A549 (cell line): ENCODE measurements around the gene TYW1. TPM values are rescaled to one million over a fixed set of nuclear protein-coding genes. Genes with fewer than 3 reads are reported as not detected.
"Not testable (repeated sequence)": the region's sequence is repeated elsewhere in the genome, so short reads cannot be mapped to it uniquely, and the experiment has no call there.

Experiments
- ATAC-seq, 2 experiments: fragments of 200-7000 bp in 1 of 2; fragments of >200 bp in 1 of 2; cut with Nextera tagmentation in 1 of 2; cut with Tn5 transposase in 1 of 2; 3 replicates each; pipeline versions ENCODE4 v1.8.0 to v1.9.1; 2018 to 2020; ENCODE audit warnings: mild to moderate bottlenecking in 1 of 2, moderate library complexity in 1 of 2
- CTCF ChIA-PET: fragments of 300-600 bp; sonication (Branson Sonifier 250); formaldehyde crosslinking; extraction: SDS; loops from one replicate; lab custom pipeline; 2021; ENCODE audit warnings: antibody characterized with exemption, inconsistent platforms; lab: Yijun Ruan, JAX
- POLR2A ChIA-PET: fragments of 350-600 bp; formaldehyde crosslinking; extraction: SDS; loops from one replicate; lab custom pipeline; 2021; ENCODE audit warnings: antibody characterized with exemption, inconsistent platforms; lab: Yijun Ruan, JAX
- DNase-seq, 2 experiments: peaks; one replicate each; pipeline versions ENCODE4 v3.0.0 to v3.0.0-alpha.2; 2011 to 2016; ENCODE audit warnings: low read depth in 1 of 2, low spot score in 1 of 2
- FAIRE-seq: peaks from 2 replicates; lab custom pipeline; 2011; peaks lifted over from hg19 to GRCh38; lab: Jason Lieb, UNC
- H3K27ac ChIP-seq, 2 experiments: fragments of >200 bp; sonication (Bioruptor Twin); formaldehyde crosslinking; 3 replicates each; pipeline ENCODE4 v1.5.1; 2016 to 2017
- H3K4me1 ChIP-seq: fragments of >200 bp; sonication (Bioruptor Twin); formaldehyde crosslinking; 3 replicates; pipeline ENCODE4 v1.6.1; 2016
- H3K4me2 ChIP-seq: fragments of >200 bp; sonication (Bioruptor Twin); formaldehyde crosslinking; 3 replicates; pipeline ENCODE4 v1.6.1; 2016
- H3K4me3 ChIP-seq: fragments of >200 bp; sonication (Bioruptor Twin); formaldehyde crosslinking; 3 replicates; pipeline ENCODE4 v1.5.1; 2016
- H3K9me3 ChIP-seq: fragments of >200 bp; sonication (Bioruptor Twin); formaldehyde crosslinking; 3 replicates; pipeline ENCODE4 v1.6.1; 2016
- BCL3 ChIP-seq: fragments of >200 bp; sonication (Bioruptor Twin); formaldehyde crosslinking; IDR thresholded peaks from 3 replicates; pipeline ENCODE4 v1.6.1; 2016
- CBX2 ChIP-seq: fragments of 200-600 bp; sonication (generic); IDR thresholded peaks from 2 replicates; pipeline ENCODE4 v1.6.1; 2016; ENCODE audit warnings: low read depth, mild to moderate bottlenecking, borderline replicate concordance
- E2F6 ChIP-seq: IDR thresholded peaks from 2 replicates; pipeline ENCODE4 v1.6.1; 2012; ENCODE audit warnings: low read depth, borderline replicate concordance
- EHMT2 ChIP-seq: fragments of 200-600 bp; sonication (generic); IDR thresholded peaks from 2 replicates; pipeline ENCODE4 v1.6.1; 2016; ENCODE audit warnings: antibody characterized with exemption, low read depth, mild to moderate bottlenecking, moderate library complexity
- FOXS1 ChIP-seq: fragments of 250-450 bp; sonication (Bioruptor Pico); IDR thresholded peaks from 2 replicates; pipeline ENCODE4 v1.5.0; 2020; ENCODE audit warnings: mild to moderate bottlenecking, moderate library complexity
- HES2 ChIP-seq: fragments of >200 bp; sonication (Bioruptor Twin); formaldehyde crosslinking; IDR thresholded peaks from 2 replicates; pipeline ENCODE4 v1.6.1; 2016
- JUNB ChIP-seq: fragments of >200 bp; sonication (Bioruptor Twin); formaldehyde crosslinking; IDR thresholded peaks from 2 replicates; pipeline ENCODE4 v1.6.1; 2016
- KDM5A ChIP-seq: fragments of 200-600 bp; sonication (generic); IDR thresholded peaks from 2 replicates; pipeline ENCODE4 v1.6.1; 2016; ENCODE audit warnings: antibody characterized with exemption, mild to moderate bottlenecking
- MAZ ChIP-seq: fragments of 150-350 bp; IDR thresholded peaks from 2 replicates; pipeline ENCODE4 v1.6.1; 2014; ENCODE audit warnings: antibody characterized with exemption, low read depth, low read length, borderline replicate concordance
- NFE2L2 ChIP-seq: fragments of 150-350 bp; conservative IDR thresholded peaks from 2 replicates; pipeline ENCODE4 v1.6.1; 2014; ENCODE audit warnings: low read length
- NPAS2 ChIP-seq: fragments of 250-450 bp; sonication (Bioruptor Pico); IDR thresholded peaks from 2 replicates; pipeline ENCODE4 v1.8.0; 2022; ENCODE audit warnings: mild to moderate bottlenecking, moderate library complexity, borderline replicate concordance
- PBX3 ChIP-seq: IDR thresholded peaks from 2 replicates; pipeline ENCODE4 v1.6.1; 2012
- RAD21 ChIP-seq, 2 experiments: fragments of >200 bp in 1 of 2; sonication (Bioruptor Twin) in 1 of 2; formaldehyde crosslinking in 1 of 2; IDR thresholded peaks in 1 of 2; conservative IDR thresholded peaks in 1 of 2; 2 replicates in 1 of 2; 3 replicates in 1 of 2; pipeline ENCODE4 v1.6.1; 2012 to 2018; ENCODE audit warnings: inconsistent platforms in 1 of 2
- RCOR1 ChIP-seq: fragments of 150-350 bp; IDR thresholded peaks from 2 replicates; pipeline ENCODE4 v1.6.1; 2014; ENCODE audit warnings: antibody characterized with exemption, low read length, low read depth
- REST ChIP-seq: fragments of 200-600 bp; sonication (generic); IDR thresholded peaks from 2 replicates; pipeline ENCODE4 v1.6.1; 2016; ENCODE audit warnings: antibody characterized with exemption, mild to moderate bottlenecking, moderate library complexity
- TFCP2L1 ChIP-seq: fragments of 250-450 bp; sonication (Bioruptor Pico); IDR thresholded peaks from 2 replicates; pipeline ENCODE4 v1.5.0; 2021; ENCODE audit warnings: mild to moderate bottlenecking
- ZC3H11A ChIP-seq: fragments of 450-650 bp; IDR thresholded peaks from 2 replicates; pipeline ENCODE4 v1.6.1; 2014; ENCODE audit warnings: antibody characterized with exemption, mild to moderate bottlenecking
- ZNF302 ChIP-seq: fragments of 250-450 bp; sonication (Bioruptor Pico); IDR thresholded peaks from 2 replicates; pipeline ENCODE4 v1.9.0; 2021; ENCODE audit warnings: inconsistent platforms, mild to moderate bottlenecking, moderate library complexity
- ZSCAN20 ChIP-seq: fragments of 250-450 bp; sonication (Bioruptor Pico); IDR thresholded peaks from 2 replicates; pipeline ENCODE4 v1.8.0; 2022; ENCODE audit warnings: mild to moderate bottlenecking, moderate library complexity
- WGBS: methylation state at CpG from one replicate; pipeline ENCODE4 v1.1.6; 2017; ENCODE audit errors: missing lambda C conversion rate; 5-methylcytosine and 5-hydroxymethylcytosine counted together
- polyA plus RNA-seq, 4 experiments: library from polyadenylated mRNA; depleted of rRNA in 3 of 4; stranded (reverse); fragments of >200 nt; fragmentation: RNase III in 1 of 4; extraction: RNeasy Plus Mini Kit Qiagen cat#74134 plus additional on column Dnase treatment in 1 of 4; gene quantifications; 2 replicates in 3 of 4; 3 replicates in 1 of 4; pipeline ENCODE4 v1.2.3, GENCODE V29; 2011 to 2017

Gene TYW1
- polyA plus RNA-seq, 2 of the 4 experiments (the other 2 are of a cell fraction): 15.3 to 26.9 TPM

- 96% methylated on average over 6 of the region's 6 CpGs for WGBS
- CTCF ChIA-PET: interaction anchor here (0.7 kb wide), 1 partner anchor 203 kb away, joined by 3 read pairs; no protein-coding TSS in a partner anchor
- not testable (repeated sequence) for H3K9me3 ChIP-seq
These were observed 103.4 kb downstream of the TYW1 start for GRCh38 chr7:67100038-67100437.

GRCh38 chr7:67100956-67101361 lies 104.3 kb downstream of the TYW1 start:
- Histone ChIP-seq H3K4me3 (no peak overlapping the region), H3K9me3 (no peaks in the 10 kb centered on the region), H3K27ac (no peak overlapping the region), H3K4me2 (no peak overlapping the region), H3K4me1 (no peaks in the 10 kb centered on the region)
- DNase-seq (no peak), ATAC-seq (no peak), FAIRE-seq (no peak)
- ChIA-PET CTCF (interaction anchor here (0.7 kb wide), 1 partner anchor 202 kb away, joined by 3 read pairs; no protein-coding TSS in a partner anchor), POLR2A (no interaction called here)
- TF ChIP-seq ZNF302 (CRISPR knock-in tag) (no peak), ZC3H11A (no peak), KDM5A (no peak), REST (no peak), NPAS2 (CRISPR knock-in tag) (no peak), FOXS1 (no peak), ZSCAN20 (CRISPR knock-in tag) (no peak), BCL3 (no peak), NFE2L2 (no peak), RCOR1 (no peak), TFCP2L1 (CRISPR knock-in tag) (no peak), EHMT2 (no peak), E2F6 (no peak), PBX3 (no peak), HES2 (no peak), CBX2 (no peak), MAZ (no peak), JUNB (no peak), RAD21 (conservative IDR thresholded peaks at IDR 0.05 in 1 of 2, IDR thresholded peaks at IDR 0.05 in 1 of 2) (no peak)
- 93% methylated on average over 4 of the region's 4 CpGs for WGBS

More at GRCh38 chr7:67100038-67100437, 103.4 kb downstream of the TYW1 start:
- FAIRE-seq, POLR2A ChIA-PET, H3K4me2 ChIP-seq, ATAC-seq, H3K4me1 ChIP-seq, H3K27ac ChIP-seq, DNase-seq, H3K4me3 ChIP-seq: not testable (repeated sequence)

- POLR2A ChIA-PET, H3K4me2 ChIP-seq, DNase-seq, CTCF ChIA-PET, FAIRE-seq, H3K9me3 ChIP-seq, H3K4me1 ChIP-seq, ATAC-seq, H3K4me3 ChIP-seq, H3K27ac ChIP-seq: not testable (repeated sequence)
- 98% methylated on average over 4 of the region's 4 CpGs for WGBS
These were observed 108.3 kb downstream of the TYW1 start for GRCh38 chr7:67104937-67105336.
